Activated CD4-positive, alpha-beta T cell treated with anti-CD3 and anti-CD28 coated beads for 1 hour (primary cell): ENCODE measurements around the gene PCP4.

Experiments used
- DNase-seq: peaks from one replicate; pipeline ENCODE4 v3.0.0-alpha.2; 2020

PCP4 gene

DNA sequence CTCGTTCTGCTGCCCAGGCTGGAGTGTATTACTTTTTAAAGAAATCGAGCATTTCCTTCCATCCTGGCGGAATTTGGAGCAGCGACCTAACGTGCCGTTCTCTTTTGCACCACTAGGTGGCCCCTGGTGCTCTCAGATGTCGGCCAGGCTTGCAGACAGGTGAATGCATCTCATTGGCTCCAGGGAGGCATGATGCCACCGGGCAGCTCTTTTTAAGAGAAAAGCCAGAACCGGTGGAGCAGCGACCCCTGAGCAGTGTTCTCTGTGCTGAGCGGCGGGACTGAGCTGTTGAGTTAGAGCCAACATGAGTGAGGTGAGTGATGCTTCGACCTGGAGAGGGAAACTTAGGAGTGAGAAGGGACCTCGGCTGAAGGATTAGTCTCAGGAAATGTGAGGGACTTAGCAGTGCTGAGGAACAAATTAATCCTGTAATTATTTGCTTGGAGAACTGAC lies at the start of gene PCP4:
PCP4 (plus strand) TSS at position 241 of the 453 bp plus-strand sequence; CDS start at position 305, 64 bp downstream.
- DNase-seq = no peak

DNA sequence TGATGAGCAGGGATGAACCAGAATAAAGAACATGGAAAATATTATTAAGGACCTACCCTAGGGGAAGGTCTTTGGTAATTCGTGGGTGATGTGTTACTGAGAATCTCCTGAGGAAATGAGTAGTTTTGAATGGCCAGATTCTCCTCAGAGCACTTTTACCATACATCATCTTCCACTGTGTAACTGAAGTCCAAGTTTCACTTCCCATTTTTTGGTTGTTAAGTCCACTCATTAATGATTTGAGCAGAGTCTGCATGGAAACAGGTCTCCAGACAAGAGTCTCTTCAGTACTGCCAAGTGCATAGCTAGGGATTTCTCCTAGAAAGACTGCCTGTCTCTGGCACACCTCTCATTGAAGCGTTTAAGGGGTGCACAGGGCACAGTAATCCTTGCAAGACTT lies 48.7 kb upstream of the PCP4 start:
- DNase-seq = no peak

DNA sequence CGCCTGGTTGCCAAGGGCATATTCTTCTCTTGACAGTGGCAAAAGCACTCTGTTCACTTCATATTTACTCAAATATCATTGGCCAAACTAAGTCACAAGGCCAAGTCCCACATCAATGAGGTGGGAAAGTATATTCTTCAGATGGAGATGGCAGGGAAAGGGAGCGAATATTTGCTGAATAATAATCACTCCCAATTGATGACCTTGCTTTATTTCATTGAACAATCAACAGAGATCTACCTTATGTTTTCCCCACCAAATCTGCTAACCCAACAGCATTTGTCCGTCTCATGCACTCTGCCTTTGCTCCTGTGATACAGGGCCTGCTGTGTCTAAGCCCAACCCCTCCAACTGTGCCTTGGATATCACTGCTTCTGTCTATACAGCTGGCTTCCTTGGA lies 45.2 kb upstream of the PCP4 start:
- DNase-seq = no peak

DNA sequence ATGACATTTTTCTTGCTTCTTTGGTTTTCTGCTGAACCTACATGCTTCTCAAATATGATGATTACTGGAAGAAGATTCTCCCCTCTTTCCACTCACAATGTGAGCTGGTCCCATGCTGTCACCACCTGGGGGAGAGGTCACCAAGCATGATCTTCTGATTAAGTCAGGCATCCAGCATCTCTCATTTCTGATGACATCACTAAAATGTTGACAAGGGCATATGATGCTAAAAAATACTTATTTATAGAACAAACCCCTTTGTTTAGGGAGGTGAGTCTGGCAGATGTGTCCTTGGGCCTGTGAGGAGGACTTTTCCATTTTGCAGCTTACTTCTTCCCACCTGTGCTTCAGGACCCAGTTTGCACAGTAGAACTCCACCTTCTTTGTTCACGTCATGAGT lies 42.0 kb upstream of the PCP4 start:
- no peak for DNase-seq

DNA sequence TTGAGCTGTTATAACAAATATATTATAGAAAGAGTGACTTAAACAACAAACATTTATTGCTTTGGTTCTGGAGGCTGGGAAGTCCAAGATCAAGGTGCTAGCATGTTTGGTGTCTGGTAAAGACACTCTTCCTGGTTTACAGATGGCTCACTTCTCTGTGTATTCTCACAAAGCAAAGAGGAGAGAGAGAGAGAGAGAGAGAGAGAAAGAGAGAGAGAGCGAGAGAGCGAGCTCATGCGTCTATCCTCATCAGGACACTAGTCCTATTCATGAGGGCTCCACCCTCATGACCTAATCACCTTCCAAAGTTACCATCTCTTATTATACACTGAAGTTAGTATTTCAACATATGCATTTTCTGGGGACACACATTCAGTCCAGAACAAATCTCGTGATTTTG lies 32.7 kb upstream of the PCP4 start:
- no peak for DNase-seq

DNA sequence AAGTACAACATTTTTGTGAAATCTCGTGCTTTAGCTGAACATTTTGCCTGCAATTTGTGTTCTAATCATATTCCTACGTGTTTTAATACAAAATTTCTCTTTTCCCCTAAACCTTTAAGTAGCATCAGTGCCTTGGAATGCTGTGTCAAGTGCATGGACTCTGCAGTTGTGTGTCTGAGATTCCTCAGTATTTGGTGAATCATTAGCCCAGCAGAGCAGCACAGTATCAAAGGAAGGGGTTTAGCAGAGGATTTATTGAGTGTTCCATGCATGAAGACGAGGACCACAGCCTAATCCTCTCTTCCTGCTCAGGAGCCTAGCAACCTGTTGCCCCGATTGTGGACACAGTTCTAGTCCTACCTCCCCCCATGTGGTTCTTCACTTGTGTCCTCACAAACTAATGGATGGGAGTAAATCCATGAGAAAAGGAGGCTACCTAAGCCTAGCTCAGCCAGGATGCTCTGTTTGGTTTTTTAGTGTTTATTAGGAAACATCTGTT lies 29.3 kb upstream of the PCP4 start:
- DNase-seq = no peak

DNA sequence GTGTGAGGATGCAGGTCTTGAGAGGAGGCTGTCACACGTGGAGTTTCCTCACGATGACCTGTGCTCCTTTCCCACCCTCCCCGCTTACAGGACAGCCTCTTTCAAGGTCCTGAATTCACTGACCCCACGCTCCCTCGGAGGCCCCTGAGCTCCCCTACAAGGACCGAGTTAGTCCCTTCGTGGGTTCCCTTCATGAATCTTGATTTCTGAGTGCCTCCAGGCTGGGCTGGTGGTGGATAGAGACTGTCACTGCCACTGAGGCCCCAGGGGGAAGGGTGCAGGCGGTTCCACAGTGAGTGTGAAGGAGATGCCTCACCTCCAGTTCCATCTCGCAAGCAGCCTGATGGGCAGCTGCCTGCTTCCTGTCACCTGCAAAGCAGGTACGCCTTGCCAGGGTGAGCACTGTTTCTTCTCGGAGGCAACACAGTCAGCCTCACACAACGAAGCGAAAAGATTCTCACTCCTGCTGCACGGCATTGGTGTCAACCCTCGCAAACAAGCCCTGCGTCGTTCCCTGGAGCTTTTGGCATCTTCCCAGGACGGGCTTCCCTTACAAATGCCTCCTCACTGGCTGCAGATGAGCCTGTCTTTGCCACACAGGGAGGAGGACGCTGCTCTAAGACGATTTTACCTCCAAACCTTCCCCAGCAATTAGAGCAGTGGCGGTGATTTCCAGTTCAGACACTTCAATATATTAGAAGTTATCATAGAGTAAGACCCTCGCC lies 26.7 kb upstream of the PCP4 start:
- no peak for DNase-seq

DNA sequence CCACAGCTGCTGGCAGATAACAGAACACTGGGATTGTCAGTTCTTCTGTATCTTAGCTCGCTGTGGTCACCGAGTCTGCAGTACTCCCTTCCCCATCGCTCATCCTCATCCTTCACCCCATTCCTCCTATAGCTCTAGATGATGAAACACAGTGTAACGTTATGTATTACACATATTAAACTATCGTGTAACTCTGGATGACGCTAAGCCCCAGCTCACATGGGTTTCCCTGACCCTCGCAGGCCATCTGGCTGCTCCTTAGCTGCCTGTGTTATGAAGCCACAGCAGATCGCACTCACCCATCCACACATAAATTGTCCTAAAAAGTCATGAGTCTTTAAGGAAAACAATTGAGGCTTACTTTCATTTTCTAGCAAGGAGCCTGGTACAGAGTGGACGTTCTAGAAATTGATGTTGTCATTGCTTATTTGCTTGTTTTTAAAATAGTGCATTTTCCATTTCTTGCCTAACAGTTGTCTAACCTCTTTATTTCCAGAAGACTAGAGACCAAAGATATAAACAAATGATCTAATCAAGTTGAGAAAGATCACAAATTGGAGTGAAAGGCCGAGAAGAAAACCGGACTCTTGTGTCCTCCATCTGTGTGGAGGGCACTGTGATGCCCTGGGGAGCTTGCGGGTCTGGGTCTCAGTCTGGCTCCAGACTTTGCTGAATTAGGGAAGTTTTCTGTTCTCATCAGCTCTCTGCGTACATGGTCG lies 24.3 kb upstream of the PCP4 start:
- DNase-seq = no peak

DNA sequence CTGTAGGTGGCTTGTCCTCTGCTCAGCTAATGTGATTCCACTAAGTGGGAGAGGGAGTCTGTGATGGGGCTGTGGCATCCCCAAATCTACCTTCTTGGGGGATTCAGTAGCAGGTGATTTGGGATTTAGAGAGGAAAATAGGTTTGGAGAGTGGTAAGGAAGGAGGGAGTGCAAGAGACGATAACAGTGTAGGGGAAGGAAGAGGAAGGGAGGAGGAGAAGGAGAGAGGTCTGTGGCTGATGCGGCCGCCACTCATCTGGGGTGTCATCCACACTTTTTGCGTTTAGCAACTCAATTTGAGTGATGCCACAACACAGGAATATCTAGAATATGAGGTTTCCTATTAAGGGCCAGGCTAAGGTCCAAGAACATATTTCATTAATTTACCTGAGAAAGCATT lies 23.8 kb upstream of the PCP4 start:
- no peak for DNase-seq

DNA sequence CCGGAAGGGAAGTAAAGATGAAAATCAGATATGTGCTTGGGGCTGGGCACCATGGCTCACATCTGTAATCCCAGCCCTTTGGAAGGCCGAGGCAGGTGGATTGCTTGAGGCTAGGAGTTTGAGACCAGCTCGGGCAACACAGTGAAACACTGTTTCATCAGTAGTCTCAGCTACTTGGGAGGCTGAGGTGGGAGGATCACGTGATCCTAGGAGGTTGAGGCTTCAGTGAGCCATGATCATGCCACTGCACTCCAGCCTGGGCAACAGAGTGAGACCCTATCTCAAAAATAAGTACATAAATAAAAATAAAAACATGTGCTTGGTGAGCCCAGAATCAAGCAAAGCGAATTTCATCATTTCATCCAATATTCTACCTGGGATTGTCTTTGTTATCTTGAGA lies 23.3 kb upstream of the PCP4 start:
- no peak for DNase-seq

DNA sequence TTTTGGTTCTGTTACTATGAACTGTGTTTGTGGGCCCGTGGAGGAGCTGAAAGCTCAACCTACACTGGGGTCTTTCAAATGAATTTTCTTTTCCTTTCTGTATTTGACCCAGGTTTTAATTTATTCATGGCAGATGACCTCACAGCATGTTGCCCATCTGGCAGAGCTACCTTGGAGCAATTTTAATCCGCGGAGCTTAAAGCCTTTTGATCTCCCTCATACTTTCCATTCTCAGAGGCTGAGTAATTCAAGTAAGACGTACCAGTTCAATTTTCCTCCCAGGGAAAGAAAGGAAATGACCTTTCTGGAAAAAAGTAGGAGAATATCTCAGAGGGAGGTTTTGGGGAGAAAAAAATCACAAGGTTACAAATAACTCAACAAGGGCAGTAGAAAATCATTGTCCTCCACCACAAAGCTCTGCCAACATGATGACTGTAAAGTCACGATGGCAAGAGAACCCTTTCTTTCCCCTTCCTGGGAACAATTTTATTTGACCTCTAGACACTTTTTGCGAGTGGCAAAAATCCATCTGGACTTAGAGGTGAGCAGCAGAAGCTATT lies 21.6 kb upstream of the PCP4 start:
- DNase-seq = no peak

DNA sequence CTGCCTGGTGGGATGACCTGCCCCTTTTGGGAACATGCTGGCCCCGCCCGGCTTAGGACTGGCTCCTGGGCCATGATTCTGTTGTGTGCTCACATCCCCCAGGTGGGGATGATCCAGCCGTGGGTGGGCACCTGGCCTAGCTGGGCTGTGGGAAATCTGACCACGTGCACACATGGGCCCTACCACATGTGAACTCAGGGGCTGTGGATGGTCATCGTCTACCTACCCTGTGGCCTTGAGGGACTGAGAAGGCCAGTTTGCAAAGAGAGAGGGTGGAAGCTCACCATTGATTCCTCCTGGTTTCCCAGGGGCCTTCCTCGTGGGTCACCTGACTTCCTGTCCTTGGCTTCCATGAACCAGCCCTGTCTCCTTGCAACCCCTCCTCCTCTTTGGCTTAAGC lies 19.4 kb upstream of the PCP4 start:
- no peak for DNase-seq

DNA sequence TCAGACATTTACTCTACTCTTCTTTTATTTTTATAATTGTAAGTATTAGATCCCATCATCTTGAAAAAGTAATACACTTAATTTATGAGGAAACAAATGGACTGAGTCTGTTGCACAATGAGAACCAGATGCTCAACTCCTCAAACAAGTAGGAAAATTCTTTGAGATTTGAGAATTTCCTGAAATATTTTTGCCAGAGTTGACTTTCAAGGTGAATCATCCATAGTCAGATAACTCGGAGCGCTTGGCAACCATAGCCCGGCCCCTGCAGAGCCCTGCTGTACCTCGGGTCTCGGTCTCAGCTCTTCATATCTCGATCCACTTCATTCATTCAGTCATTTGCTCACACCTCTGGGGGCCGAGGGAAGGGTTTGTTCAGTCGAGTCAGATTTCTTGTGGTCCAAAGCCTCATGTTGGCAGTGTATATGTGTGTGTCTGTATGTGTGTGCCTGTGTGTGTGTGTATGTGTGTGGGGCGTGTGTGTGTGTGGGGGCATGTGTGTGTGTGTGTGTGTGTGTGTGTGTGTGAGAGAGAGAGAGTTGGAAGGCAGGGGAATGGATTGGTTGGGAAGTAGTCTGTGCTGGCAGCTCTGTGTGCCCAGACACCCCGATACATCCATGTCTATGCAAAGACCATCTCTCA lies 18.1 kb upstream of the PCP4 start:
- DNase-seq = no peak

DNA sequence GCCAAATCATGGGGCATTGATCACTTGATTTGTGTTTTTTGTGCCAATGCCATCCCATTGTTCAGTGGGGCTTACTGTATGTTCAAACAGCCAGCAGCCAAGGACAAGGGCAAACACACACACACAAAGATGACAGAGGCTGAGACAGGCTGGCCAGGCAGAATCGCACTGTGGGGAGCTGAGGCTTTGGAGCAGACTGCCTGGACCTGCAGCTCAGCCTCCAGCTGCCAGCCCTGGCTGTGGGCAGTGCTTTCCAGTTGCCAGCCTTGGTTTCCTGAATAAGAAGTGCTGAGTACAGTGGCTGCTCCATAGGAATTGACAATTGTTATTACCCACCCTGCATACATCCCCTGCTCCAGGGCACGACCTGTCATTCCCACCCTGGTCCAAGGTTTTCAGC lies 16.9 kb upstream of the PCP4 start:
- DNase-seq = no peak

DNA sequence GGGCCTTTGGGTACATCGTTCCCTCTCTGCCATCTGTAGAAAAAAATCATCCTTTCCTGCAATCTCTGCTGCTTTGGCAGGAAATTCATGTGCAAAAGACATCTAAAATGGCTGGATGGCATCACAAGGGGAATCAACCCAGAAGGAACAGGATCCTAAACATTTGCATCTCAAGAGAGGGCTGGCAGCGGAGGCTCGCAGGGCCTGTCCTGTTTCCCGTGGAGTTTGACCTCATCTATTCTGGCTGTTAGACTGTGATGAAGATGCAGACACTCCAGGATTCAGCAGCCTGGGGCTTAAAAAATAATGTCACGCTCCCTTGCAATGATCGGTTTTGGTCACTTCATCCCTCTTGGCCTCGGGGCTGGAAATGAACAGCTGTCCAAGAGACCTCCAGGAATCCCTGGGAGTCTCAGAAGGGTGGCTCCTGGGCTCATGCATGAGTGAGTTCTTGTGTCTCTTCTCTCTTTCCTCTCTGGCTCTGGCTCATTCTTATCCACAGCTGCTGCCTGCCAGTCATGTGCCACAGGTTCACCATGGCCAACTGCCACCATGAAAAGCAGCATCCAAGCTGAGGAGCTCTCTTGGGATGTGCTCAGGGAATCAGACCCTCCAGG lies 16.1 kb upstream of the PCP4 start:
- no peak for DNase-seq

DNA sequence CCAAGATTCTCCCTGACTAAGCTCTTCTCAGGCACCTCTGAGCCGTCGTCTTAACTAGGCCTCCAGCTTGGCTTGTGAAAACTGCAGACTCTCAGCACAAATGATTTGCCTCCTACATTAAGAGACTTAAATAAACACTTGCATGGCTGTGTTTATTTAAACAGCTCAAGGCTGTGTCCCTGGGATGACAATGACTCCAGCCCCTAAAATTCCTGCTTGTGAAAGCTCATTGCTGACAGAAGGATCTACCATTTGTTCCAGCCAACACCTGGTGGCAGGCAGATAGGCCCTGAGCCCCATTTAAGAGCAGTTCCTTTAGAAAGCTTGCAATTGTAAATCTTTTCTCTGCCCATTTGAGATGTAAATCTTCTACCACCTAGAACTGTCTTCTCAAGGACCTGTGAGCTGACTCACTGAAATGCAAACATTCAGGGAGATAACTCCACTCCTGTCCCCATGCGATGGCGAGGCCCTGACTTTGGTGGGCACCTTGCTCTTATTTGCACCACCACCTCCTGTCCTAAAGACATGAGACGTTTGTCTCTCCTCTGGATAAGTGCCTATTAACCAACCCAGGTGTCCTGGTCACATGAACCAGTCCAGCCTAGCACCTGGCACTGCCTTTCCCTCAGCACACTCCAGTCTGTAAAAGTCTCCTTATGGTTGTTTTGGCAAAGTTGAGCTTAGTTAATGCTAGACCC lies 15.1 kb upstream of the PCP4 start:
- no peak for DNase-seq

DNA sequence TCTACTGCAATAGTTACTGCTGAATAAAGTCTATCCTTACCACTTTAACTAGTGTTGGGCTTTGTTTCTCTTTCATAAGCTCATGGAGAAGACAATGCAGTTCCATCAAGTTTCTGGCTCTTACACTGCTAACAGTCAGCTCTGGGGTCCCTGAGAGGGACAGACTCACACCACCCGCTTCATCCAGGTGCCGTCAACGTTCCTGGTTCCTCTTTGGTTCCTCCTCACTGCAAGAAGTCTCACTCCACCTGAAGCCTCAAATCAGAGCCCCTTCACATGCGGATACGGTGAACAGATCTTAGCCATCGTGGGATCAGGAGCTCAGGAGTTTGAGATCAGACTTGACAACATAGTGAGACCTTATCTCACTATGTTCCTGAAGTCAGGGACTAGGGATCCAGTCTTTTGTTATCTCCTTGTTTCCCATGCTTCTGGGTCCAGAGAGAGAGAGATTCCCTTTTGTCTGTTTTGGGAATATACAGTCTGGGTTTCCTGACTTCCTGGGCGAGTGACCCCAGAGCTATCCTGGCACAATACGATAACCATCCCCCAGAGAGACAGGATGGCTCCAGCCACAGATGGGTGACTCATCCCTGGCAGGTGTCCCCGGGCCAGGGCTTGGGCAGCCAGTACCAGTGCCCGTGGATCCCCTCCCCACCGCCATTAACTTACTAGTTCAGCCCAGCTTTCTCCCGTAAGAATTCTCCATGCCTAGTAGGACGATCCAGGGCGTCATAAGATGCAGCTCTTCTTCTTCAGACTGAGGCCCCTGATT lies 14.3 kb upstream of the PCP4 start:
- no peak for DNase-seq

DNA sequence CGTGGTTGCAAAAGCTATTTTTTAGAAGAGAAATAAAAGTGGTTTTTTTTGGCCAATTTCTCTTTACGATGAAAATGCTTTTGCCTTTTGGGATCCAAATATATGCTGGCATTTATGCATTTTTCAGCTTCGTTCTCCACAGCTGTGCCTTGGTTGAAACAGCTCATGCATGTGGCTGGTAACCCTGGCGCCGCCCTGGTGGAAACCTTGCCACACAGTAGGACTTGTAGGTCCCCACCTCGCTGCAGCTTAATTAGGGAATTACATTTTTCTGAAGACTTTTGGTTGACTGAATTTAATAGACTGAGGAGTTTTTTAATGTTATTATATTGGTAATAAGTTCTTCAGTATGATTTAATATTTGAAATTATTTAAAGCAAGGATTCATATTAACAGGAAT lies 12.7 kb upstream of the PCP4 start:
- no peak for DNase-seq

DNA sequence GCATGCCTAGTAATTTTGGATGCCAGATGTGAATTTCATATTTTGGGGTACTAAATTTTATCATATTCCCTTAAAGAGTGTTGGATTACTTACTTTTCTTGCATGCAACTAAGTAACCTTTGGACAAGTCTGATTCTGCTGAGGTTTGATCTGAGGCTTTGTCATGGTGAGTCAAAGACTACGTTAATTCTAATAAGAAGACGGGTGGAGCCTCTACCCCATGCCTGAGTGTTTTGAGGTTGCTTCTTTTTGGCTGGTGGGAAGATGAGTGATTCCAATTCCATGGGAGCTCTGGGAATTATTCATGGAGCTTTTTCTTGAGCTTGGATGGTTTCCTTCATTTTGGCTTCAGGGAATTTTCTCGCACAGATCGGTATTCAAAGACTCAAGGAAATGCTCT lies 11.6 kb upstream of the PCP4 start:
- no peak for DNase-seq

DNA sequence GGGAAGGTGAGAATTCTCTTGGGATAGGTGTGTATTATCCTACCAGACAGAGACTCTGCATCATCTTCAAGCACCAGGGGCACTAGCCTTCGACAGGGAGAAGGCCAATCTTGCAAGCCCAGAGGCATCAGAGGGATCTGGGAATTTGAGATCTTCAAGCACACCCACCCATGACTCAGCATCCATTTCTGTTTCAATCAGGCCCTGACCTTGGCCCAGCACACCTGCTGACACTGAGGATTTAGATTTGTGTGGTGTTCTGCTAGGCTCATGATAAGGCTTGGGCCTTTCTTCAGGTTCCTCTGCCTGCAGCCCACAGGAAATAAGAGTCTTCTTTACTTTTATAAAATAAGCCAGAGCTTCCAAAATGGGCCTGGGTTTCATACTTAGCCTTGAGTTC lies 6.6 kb upstream of the PCP4 start:
- no peak for DNase-seq

DNA sequence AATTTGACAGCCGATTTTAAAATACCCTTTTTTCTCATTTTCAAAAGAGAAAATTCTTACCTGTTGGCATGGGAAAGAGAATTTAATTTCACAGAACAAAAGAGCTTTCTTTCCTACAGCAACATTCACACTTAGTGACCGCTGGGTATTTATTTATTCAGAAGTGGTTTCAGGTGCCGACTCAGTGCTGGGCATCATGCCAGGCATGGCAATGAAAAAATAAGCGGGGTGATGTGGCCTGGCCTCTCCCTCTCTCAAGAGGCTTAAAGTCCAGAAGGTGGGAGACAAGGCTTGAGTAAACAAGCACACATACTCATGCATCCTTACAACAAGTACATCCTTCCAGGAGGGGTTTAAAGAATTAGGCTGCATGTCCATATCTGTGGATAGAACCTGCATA lies 4.1 kb upstream of the PCP4 start:
- DNase-seq = no peak

DNA sequence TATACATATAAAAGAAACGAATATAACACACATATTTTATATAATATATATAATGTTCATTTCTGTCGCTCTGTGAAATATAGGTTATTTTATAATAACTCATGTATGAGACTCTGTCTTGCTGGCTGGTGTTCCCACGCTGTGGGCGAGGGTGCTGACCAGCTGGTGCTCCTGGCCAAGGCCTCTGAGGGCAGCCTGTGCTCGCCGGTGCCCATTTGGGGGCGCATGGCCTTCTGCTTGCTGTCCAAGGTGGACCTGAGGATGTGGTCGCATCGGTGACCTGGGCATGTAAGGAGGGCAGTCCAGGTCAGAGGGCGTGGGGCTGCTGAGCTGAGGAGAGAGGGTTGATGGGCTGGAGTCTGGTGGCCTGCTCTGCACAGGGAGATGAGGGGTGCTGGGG lies 1.1 kb upstream of the PCP4 start:
- no peak for DNase-seq
